Measurements from ENCODE around the gene ACKR3.

DNA sequence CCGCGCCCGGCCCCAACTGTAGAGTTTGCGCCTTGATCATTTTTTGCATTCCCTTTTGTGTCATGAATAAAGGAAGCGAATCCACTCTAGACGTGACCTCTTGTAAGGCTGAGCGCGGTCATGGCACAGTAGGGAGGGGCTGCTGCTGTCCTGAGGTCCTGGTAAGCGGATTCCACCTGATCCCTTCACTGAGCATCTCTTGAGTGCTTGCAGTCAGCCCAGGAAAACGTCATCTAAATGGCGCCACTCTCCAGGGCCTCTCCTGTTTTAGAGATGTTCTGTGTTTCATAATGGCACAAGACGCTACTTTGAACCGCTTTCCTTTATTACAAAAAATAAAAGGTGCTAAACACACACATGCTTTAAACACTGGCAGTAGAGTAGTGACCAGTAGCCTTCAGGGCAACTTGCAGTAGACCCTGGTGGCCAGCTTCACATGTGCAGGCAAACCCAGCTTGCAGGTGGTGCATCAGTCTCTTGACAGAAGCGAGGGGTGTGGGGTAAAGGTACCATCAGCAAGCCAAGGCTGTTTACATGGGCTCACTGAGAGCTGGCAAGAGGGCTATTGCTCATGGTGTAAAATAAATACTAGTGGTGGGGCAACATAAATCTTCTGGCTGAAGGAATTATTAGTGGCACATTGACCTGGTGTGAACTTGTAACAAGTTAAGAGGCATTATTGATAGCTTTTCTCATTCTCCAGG, 43.0 kb upstream of the ACKR3 start:
- TF ChIP-seq, protein P1, sequence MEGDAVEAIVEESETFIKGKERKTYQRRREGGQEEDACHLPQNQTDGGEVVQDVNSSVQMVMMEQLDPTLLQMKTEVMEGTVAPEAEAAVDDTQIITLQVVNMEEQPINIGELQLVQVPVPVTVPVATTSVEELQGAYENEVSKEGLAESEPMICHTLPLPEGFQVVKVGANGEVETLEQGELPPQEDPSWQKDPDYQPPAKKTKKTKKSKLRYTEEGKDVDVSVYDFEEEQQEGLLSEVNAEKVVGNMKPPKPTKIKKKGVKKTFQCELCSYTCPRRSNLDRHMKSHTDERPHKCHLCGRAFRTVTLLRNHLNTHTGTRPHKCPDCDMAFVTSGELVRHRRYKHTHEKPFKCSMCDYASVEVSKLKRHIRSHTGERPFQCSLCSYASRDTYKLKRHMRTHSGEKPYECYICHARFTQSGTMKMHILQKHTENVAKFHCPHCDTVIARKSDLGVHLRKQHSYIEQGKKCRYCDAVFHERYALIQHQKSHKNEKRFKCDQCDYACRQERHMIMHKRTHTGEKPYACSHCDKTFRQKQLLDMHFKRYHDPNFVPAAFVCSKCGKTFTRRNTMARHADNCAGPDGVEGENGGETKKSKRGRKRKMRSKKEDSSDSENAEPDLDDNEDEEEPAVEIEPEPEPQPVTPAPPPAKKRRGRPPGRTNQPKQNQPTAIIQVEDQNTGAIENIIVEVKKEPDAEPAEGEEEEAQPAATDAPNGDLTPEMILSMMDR (conservative IDR thresholded peaks at IDR 0.05) = no peak
- TF ChIP-seq ZFX (IDR thresholded peaks at IDR 0.05) = no peak

Measured in C4-2B (cell line).